ENCODE measurements around the gene SIGLEC10. TPM values are rescaled to one million over a fixed set of nuclear protein-coding genes. Genes with fewer than 3 reads are reported as not detected.
A peak's percentile ranks its signal among the peaks of the same experiment; 100 is the strongest.

The SIGLEC10 gene
- total RNA-seq, 1 donor from 2014 or later = 12.6 TPM

GRCh38 chr19:51371186-51371690 is 46.2 kb downstream of the SIGLEC10 start:
- TF ChIP-seq CTCF (IDR thresholded peaks at IDR 0.05) = no peak
- no peaks in the 10 kb centered on the region for H3K27me3 ChIP-seq
- H3K36me3 ChIP-seq = no peaks in the 10 kb centered on the region
- no peak overlapping the region for H3K27ac ChIP-seq
- ATAC-seq (no peak), DNase-seq (no peak)
- intact Hi-C loops (cut with DNase I) = no loop called here
- H3K4me1 ChIP-seq = no peaks in the 10 kb centered on the region
- no peaks in the 10 kb centered on the region for H3K9me3 ChIP-seq
- H3K4me3 ChIP-seq = peak overlapping the region; percentile 28

- no peak for TF ChIP-seq CTCF (IDR thresholded peaks at IDR 0.05)
- peaks cover 5% of the 10 kb centered on the region for H3K4me1 ChIP-seq
- no peaks in the 10 kb centered on the region for H3K27me3 ChIP-seq
- DNase-seq (no peak), ATAC-seq (no peak)
- no peaks in the 10 kb centered on the region for H3K9me3 ChIP-seq
- intact Hi-C loops (cut with DNase I) = no loop called here
- no peaks in the 10 kb centered on the region for H3K36me3 ChIP-seq
- no peak overlapping the region for H3K4me3 ChIP-seq
- no peak overlapping the region for H3K27ac ChIP-seq
Measured at GRCh38 chr19:51370230-51370629, 47.2 kb downstream of the SIGLEC10 start.

- peak within 1 kb of the TSS; percentile 83 for H3K27ac ChIP-seq
- H3K36me3 ChIP-seq = no peaks in the 10 kb centered on the region
- ATAC-seq (no peak), DNase-seq (no peak)
- H3K9me3 ChIP-seq = no peaks in the 10 kb centered on the region
- intact Hi-C loops (cut with DNase I) = no loop called here
- TF ChIP-seq CTCF (IDR thresholded peaks at IDR 0.05) = no peak
- H3K27me3 ChIP-seq = no peaks in the 10 kb centered on the region
- H3K4me1 ChIP-seq = peaks cover 9% of the 10 kb centered on the region
- H3K4me3 ChIP-seq = peak within 1 kb of the TSS; percentile 85
Measured at GRCh38 chr19:51368366-51369282, 48.8 kb downstream of the SIGLEC10 start, which contains the start of gene CLDND2. Gene CLDND2, minus strand, starts transcription at chr19:51369003. Its CDS starts 426 bp downstream, at chr19:51368577.

GRCh38 chr19:51367565-51368365 is 49.7 kb downstream of the SIGLEC10 start:
- ATAC-seq = peak; percentile 93
- TF ChIP-seq CTCF (IDR thresholded peaks at IDR 0.05) = no peak
- Histone ChIP-seq H3K9me3 (no peaks in the 10 kb centered on the region), H3K36me3 (no peaks in the 10 kb centered on the region), H3K27ac (peak overlapping the region; percentile 92), H3K27me3 (no peaks in the 10 kb centered on the region), H3K4me1 (peaks cover 11% of the 10 kb centered on the region), H3K4me3 (peak overlapping the region; percentile 85)
- intact Hi-C loops (cut with DNase I) = no loop called here
- peak; percentile 99 for DNase-seq

- Histone ChIP-seq H3K36me3 (no peaks in the 10 kb centered on the region), H3K27ac (peak overlapping the region; percentile 92), H3K4me3 (peak overlapping the region; percentile 85), H3K4me1 (peaks cover 16% of the 10 kb centered on the region), H3K27me3 (no peaks in the 10 kb centered on the region), H3K9me3 (no peaks in the 10 kb centered on the region)
- ATAC-seq = no peak
- DNase-seq = no peak
- intact Hi-C loops (cut with DNase I) = no loop called here
- TF ChIP-seq CTCF (IDR thresholded peaks at IDR 0.05) = no peak
Measured at GRCh38 chr19:51367255-51367564, 50.2 kb downstream of the SIGLEC10 start.
